Measurements from ENCODE around the gene SYNE4.

The SYNE4 gene

DNA sequence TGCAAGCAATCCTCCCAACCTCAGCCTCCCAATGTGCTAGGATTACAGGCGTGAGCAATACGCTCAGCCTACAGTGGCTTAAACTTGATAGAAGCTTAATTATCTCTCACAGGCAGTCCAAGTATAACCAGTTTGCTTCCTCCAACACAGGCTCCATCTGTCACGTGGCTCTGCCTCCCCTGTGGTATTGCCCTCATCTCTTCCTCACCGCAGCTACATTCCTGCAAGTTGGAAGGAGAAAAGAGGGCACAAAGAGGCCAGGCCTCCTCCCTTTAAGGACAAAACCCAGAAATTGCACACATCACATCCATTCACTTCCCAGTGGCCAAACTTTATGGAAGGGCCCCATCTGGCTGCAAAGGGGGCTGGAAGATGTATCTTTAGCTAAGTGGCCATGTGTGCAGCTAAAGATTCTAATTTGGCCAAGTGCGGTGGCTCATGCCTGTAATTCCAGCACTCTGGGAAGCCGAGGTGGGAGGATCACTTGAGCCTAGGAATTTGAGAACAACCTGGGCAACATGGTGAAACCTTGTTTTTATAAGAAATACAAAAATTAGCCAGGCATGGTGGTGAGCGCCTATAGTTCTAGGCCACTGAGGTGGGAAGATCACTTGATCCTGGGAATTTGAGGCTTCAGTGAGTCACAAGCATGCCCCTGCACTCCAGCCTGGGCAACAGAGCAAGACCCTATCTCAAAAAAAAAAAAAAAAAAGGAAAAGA lies 16.7 kb downstream of the SYNE4 start:
- no peak for DNase-seq (ENCODE audit: low spot score)
- POLR2A ChIA-PET (ENCODE audit: low non-redundant PET) = interaction anchor here (0.7 kb wide), 1 partner anchor 62 kb away, joined by 5 read pairs; no protein-coding TSS in a partner anchor
- H3K27ac ChIP-seq = no peak overlapping the region
- TF ChIP-seq, protein P1, sequence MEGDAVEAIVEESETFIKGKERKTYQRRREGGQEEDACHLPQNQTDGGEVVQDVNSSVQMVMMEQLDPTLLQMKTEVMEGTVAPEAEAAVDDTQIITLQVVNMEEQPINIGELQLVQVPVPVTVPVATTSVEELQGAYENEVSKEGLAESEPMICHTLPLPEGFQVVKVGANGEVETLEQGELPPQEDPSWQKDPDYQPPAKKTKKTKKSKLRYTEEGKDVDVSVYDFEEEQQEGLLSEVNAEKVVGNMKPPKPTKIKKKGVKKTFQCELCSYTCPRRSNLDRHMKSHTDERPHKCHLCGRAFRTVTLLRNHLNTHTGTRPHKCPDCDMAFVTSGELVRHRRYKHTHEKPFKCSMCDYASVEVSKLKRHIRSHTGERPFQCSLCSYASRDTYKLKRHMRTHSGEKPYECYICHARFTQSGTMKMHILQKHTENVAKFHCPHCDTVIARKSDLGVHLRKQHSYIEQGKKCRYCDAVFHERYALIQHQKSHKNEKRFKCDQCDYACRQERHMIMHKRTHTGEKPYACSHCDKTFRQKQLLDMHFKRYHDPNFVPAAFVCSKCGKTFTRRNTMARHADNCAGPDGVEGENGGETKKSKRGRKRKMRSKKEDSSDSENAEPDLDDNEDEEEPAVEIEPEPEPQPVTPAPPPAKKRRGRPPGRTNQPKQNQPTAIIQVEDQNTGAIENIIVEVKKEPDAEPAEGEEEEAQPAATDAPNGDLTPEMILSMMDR (conservative IDR thresholded peaks at IDR 0.05; ENCODE audit: low read depth) = no peak
- CTCF ChIA-PET = no interaction called here

DNA sequence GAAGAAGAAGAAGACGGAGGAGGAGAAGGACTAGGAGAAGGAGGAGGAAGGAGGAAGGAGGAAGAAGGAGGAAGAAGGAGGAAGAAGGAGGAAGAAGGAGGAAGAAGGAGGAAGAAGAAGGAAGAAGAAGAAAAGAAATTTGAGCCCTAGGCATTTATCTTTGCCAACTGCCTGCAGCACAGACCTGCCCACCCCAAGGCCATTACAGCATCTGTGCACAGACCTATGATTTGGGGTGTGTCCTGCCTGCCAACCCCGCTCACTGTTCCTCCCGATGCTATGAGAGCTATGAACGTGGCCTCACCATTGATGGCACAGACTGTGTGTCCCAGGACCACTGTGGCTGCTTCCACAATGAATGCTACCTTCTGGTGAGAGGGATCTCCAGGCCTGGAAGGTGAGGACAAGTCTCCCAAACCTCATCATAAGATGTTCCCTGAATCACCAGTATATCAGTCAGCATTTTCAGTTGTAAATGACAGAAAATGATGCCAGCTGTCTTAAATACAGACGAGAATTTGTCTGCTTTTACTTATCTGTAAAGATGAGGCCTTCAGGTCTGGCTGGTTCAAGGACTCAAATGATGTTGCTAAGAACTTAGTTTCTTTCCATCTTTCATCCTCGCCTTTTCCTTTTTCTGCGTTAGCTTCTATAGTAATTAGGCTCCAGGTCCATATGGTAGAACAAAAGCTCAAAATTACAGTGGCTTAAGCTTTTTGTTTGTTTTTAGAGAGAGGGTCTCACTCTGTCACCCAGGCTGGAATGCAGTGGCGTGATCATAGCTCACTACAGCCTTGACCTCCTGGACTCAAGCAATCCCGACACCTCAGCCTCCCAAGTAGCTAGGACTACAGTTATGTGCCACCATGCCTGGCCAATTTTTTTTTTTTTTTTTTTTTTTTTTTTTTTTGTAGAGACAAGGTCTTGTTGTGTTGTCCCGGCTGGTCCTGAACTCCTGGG lies 17.6 kb downstream of the SYNE4 start:
- H3K27ac ChIP-seq = no peak overlapping the region
- ChIA-PET CTCF (no interaction called here), POLR2A (ENCODE audit: low non-redundant PET) (interaction anchor here (0.5 kb wide), 1 partner anchor 9 kb away, joined by 7 read pairs; no protein-coding TSS in a partner anchor)
- DNase-seq (ENCODE audit: low spot score) = no peak
- TF ChIP-seq, protein P1 (conservative IDR thresholded peaks at IDR 0.05; ENCODE audit: low read depth) = no peak

DNA sequence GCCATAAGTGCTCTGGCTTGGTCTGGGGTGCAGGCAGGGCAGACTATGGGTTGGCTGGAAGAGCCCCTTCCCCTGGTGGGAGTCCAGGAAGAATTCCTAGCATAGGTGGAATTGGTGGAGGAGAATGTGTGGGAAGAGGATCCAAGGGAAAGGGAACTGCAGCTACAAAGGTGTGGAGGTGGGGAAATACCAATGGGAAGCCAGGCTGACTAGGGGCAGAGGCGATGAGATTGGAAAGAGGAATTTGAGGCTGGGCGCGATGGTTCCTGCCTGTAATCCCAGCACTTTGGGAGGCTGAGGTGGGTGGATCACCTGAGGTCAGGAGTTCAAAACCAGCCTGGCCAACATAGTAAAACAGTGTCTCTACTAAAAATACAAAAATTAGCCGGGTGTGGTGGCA lies 18.5 kb downstream of the SYNE4 start:
- POLR2A ChIA-PET (ENCODE audit: low non-redundant PET) = interaction anchor here (0.5 kb wide), 1 partner anchor 8 kb away, joined by 7 read pairs; no protein-coding TSS in a partner anchor
- no peak for DNase-seq (ENCODE audit: low spot score)
- CTCF ChIA-PET = no interaction called here
- no peak overlapping the region for H3K27ac ChIP-seq
- TF ChIP-seq, protein P1 (conservative IDR thresholded peaks at IDR 0.05; ENCODE audit: low read depth) = no peak

DNA sequence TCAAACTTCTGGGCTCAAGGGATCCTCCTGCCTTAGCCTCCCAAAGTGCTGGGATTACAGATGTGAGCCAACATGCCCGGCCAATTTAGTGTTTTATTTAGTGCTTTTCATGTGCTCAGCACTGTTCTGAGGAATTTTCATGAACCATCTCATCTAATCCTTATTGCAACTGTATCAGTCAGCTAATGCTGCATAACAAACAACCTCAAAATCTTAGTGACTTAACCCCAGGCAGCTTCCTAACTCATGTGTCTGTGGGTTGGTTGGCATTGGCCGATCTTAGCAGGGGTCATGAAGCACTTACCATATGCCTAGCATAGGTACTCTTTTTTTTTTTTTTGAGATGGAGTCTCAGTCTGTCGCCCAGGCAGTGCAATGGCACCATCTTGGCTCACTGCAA lies 19.8 kb downstream of the SYNE4 start:
- H3K27ac ChIP-seq = no peak overlapping the region
- ChIA-PET POLR2A (ENCODE audit: low non-redundant PET) (no interaction called here), CTCF (no interaction called here)
- TF ChIP-seq, protein P1 (conservative IDR thresholded peaks at IDR 0.05; ENCODE audit: low read depth) = no peak
- no peak for DNase-seq (ENCODE audit: low spot score)

DNA sequence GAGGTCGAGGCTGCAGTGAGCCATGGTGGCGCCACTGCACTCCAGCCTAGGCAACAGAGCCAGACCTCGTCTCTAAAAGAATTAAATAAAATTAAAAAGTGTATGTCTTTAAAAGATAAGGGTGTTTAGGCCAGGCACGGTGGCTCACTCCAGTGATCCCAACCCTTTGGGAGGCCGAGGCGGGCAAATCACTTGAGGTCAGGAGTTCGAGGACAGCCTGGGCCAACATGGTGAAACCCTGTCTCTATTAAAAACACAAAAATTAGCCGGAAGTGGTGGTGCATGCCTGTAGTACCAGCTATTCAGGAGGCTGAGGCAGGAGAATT lies 21.1 kb downstream of the SYNE4 start:
- ChIA-PET POLR2A (ENCODE audit: low non-redundant PET) (no interaction called here), CTCF (no interaction called here)
- TF ChIP-seq, protein P1 (conservative IDR thresholded peaks at IDR 0.05; ENCODE audit: low read depth) = no peak
- H3K27ac ChIP-seq = no peak overlapping the region
- no peak for DNase-seq (ENCODE audit: low spot score)

DNA sequence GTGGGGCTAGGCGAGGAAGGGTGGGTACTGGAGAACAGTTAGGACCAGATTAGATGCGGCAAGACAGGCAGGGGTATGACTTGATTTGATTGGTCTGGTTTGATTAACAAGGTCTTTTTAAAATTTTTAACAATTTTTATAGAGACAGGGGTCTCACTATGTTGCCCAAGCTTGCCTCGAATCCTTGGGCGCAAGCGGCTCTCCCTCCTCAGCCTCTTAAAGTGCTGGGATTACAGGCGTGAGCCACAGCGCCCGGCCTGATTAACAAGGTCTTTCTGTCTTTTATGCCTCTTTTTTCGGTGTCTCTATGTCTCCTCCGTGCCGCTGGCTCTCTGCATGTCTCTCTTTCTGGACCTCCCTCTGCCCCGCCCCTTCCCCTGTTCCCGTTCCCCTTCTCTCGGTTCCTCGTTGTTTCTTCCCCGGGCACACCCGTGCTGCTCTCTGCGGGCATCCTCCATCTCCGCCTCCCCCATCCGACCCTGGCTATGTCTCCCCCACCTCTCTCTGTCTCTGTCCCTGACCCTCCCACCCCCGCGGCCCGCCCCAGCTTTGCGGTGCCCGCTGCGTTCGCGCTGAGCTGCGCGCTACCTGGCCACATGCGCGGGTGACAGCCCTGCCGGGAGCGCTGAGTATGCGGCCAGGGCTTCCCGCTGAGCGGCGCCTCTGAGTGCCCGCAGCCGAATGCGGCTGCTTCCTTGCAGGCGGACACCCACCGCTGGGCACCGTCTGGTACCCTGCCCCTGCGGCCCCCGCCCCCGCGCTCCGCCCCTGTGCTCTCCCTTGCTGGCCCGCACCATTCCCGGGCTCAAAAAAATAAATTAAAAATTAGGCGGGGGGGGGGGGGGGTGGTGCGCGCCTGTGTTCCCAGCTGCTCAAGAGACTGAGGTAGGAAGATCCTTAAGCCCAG lies 21.7 kb downstream of the SYNE4 start:
- DNase-seq (ENCODE audit: low spot score) = no peak
- TF ChIP-seq, protein P1 (conservative IDR thresholded peaks at IDR 0.05; ENCODE audit: low read depth) = no peak
- no peak overlapping the region for H3K27ac ChIP-seq
- ChIA-PET CTCF (no interaction called here), POLR2A (ENCODE audit: low non-redundant PET) (no interaction called here)

All from RWPE1 (cell line).